Fibroblast of lung (primary cell): Measurements from ENCODE around the gene OGN. TPM values are rescaled to one million over a fixed set of nuclear protein-coding genes. Genes with fewer than 3 reads are reported as not detected.
A peak's percentile ranks its signal among the peaks of the same experiment; 100 is the strongest.

Experiments
- DNase-seq, 2 donors: peaks; one replicate each; pipeline versions ENCODE4 v3.0.0 to v3.0.0-alpha.2; 2010; ENCODE audit warnings: low read depth in 2 of 2
- H2AFZ ChIP-seq: 2 replicates; pipeline ENCODE4 v1.5.1; 2012; ENCODE audit warnings: low read length, control low read depth, inconsistent platforms
- H3K27ac ChIP-seq: 2 replicates; pipeline ENCODE4 v1.5.1; 2011; ENCODE audit warnings: low read length, control low read depth; ENCODE audit not compliant: insufficient read depth
- H3K27me3 ChIP-seq: 2 replicates; pipeline ENCODE4 v1.5.1; 2011; ENCODE audit warnings: mild to moderate bottlenecking, low read length; ENCODE audit not compliant: control insufficient read depth, insufficient read depth
- H3K36me3 ChIP-seq: 2 replicates; pipeline ENCODE4 v1.5.1; 2011; ENCODE audit warnings: low read length; ENCODE audit not compliant: control insufficient read depth, insufficient read depth
- H3K4me1 ChIP-seq: 2 replicates; pipeline ENCODE4 v1.5.1; 2011; ENCODE audit warnings: low read length; ENCODE audit not compliant: control insufficient read depth, insufficient read depth; ENCODE audit errors: extremely low read depth
- H3K4me2 ChIP-seq: 2 replicates; pipeline ENCODE4 v1.5.1; 2011; ENCODE audit warnings: low read length, control low read depth; ENCODE audit not compliant: insufficient read depth; ENCODE audit errors: extremely low read depth
- H3K4me3 ChIP-seq, 4 experiments: fragments of 200-600 bp in 1 of 4; sonication (generic) in 1 of 4; replicated peaks in 1 of 4; 2 replicates each; pipeline ENCODE4 v1.5.1; 2011 to 2016; ENCODE audit warnings: low read length in 4 of 4, low read depth in 3 of 4, mild to moderate bottlenecking in 3 of 4, control low read depth in 2 of 4, inconsistent platforms in 1 of 4, mixed read lengths in 1 of 4; ENCODE audit not compliant: insufficient read depth in 1 of 4; ENCODE audit errors: control extremely low read depth in 1 of 4
- H3K79me2 ChIP-seq: 2 replicates; pipeline ENCODE4 v1.5.1; 2012; ENCODE audit warnings: mild to moderate bottlenecking, low read length, inconsistent platforms; ENCODE audit not compliant: control insufficient read depth, insufficient read depth
- H3K9ac ChIP-seq: 2 replicates; pipeline ENCODE4 v1.5.1; 2011; ENCODE audit warnings: mild to moderate bottlenecking, low read length, control low read depth; ENCODE audit not compliant: insufficient read depth
- H3K9me3 ChIP-seq: 2 replicates; pipeline ENCODE4 v1.5.1; 2012; ENCODE audit warnings: low read depth, low read length; ENCODE audit not compliant: control insufficient read depth, insufficient read depth
- H4K20me1 ChIP-seq: 2 replicates; pipeline ENCODE4 v1.5.1; 2011; ENCODE audit warnings: low read length; ENCODE audit not compliant: control insufficient read depth, insufficient read depth; ENCODE audit errors: extremely low read depth
- EZH2 ChIP-seq: IDR thresholded peaks from 2 replicates; pipeline ENCODE4 v1.5.1; 2012; ENCODE audit warnings: low read length, control low read depth, mild to moderate bottlenecking; ENCODE audit errors: missing control alignments
- polyA plus RNA-seq, 2 donors: library from polyadenylated mRNA; depleted of rRNA in 1 of 2; stranded (reverse) in 1 of 2; unstranded in 1 of 2; fragments of >200 nt; gene quantifications; 2 replicates each; pipeline ENCODE4 v1.2.1, GENCODE V29; 2011 to 2012; ENCODE audit warnings: missing spikeins in 1 of 2
- total RNA-seq: library from RNA; depleted of rRNA; stranded (reverse); fragments of >200 nt; gene quantifications from 2 replicates; pipeline ENCODE4 v1.2.1, GENCODE V29; 2014
- TF ChIP-seq, protein P1 (sequence below), 2 donors: IDR thresholded peaks in 1 of 2; conservative IDR thresholded peaks in 1 of 2; 1 replicate in 1 of 2; 2 replicates in 1 of 2; pipeline ENCODE4 v1.5.1; 2011 to 2012; ENCODE audit warnings: low read length in 2 of 2, control low read depth in 1 of 2, inconsistent platforms in 1 of 2, low read depth in 1 of 2, mild to moderate bottlenecking in 1 of 2

The OGN gene
- total and polyA plus RNA-seq, 2 donors (not counting 1 experiment from before 2014, with no cell fraction given), result 1.2 to 1.3 TPM

DNA sequence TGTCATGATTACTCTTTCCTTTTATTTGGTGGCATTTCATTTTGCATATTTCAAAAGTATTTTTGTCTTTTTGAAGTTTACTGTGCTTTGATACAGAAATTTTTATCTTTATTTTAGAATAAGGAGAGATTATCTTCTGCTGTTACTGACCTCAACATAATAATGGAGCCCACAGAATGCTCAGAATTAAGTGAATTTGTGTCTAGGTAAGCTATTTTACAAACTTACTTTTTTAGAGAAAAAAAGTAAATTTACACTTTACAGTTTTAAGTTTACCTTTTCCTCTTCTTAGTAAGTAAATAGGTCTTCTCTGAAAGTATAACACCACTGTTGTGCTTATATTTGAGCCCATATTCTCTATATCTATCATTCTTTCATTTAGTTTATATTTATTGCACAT is 58.8 kb downstream of the OGN start:
- no peaks in the 10 kb centered on the region for H3K79me2 ChIP-seq
- TF ChIP-seq EZH2, result no peak
- TF ChIP-seq, protein P1, sequence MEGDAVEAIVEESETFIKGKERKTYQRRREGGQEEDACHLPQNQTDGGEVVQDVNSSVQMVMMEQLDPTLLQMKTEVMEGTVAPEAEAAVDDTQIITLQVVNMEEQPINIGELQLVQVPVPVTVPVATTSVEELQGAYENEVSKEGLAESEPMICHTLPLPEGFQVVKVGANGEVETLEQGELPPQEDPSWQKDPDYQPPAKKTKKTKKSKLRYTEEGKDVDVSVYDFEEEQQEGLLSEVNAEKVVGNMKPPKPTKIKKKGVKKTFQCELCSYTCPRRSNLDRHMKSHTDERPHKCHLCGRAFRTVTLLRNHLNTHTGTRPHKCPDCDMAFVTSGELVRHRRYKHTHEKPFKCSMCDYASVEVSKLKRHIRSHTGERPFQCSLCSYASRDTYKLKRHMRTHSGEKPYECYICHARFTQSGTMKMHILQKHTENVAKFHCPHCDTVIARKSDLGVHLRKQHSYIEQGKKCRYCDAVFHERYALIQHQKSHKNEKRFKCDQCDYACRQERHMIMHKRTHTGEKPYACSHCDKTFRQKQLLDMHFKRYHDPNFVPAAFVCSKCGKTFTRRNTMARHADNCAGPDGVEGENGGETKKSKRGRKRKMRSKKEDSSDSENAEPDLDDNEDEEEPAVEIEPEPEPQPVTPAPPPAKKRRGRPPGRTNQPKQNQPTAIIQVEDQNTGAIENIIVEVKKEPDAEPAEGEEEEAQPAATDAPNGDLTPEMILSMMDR (conservative IDR thresholded peaks at IDR 0.05 in 1 of 2, IDR thresholded peaks at IDR 0.05 in 1 of 2; ENCODE audit: low read depth in 1 of 2, low read length in 2 of 2), result no peak

DNA sequence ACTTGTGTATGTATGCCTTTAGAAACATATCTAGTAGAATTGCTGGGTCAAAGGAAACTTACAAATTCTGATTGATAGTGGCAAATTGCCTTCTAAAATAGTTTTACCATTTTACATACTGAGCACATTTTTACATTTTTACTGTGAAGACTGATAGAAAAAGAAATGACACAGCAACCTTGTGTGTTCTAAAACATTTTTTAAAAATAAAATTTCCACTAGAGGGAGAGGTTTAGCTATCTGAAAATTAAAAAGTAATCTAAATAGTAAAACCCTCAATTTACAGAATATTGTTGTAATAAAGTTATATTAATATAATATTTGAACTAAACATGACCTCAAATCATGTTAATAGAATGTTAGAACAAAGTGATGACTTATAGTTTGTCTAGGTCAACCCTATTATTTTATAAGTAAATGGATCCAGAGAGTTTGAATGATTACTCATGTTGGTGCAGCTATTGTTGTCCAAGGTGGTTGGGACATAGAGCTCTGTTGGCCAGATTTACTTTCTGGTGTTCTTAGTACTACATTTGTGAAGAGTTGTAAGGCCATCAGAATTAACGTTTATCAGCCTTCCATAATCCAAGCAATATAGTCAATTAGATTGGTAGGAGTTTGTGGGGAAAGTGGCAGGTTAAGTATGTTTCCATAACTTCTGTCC is 61.4 kb downstream of the OGN start:
- no peaks in the 10 kb centered on the region for H3K36me3 ChIP-seq
- no peak for TF ChIP-seq EZH2
- TF ChIP-seq, protein P1 (conservative IDR thresholded peaks at IDR 0.05 in 1 of 2, IDR thresholded peaks at IDR 0.05 in 1 of 2; ENCODE audit: low read depth in 1 of 2, low read length in 2 of 2), result no peak
- no peak overlapping the region for H2AFZ ChIP-seq
- no peaks in the 10 kb centered on the region for H4K20me1 ChIP-seq
- no peak overlapping the region for H3K4me3 ChIP-seq
- peak; percentile 41 to 45 for DNase-seq
- no peaks in the 10 kb centered on the region for H3K9me3 ChIP-seq
- H3K9ac ChIP-seq, result no peak overlapping the region
- no peaks in the 10 kb centered on the region for H3K27me3 ChIP-seq
- H3K79me2 ChIP-seq, result no peaks in the 10 kb centered on the region
- no peaks in the 10 kb centered on the region for H3K4me1 ChIP-seq
- no peak overlapping the region for H3K4me2 ChIP-seq
- no peak overlapping the region for H3K27ac ChIP-seq

More for the DNA sequence above, 58.8 kb downstream of the OGN start:
- no peak for DNase-seq
- no peak overlapping the region for H3K4me3 ChIP-seq
- no peaks in the 10 kb centered on the region for H3K9me3 ChIP-seq
- no peaks in the 10 kb centered on the region for H3K36me3 ChIP-seq
- no peak overlapping the region for H3K9ac ChIP-seq
- H3K27me3 ChIP-seq, result no peaks in the 10 kb centered on the region
- no peak overlapping the region for H3K27ac ChIP-seq
- no peaks in the 10 kb centered on the region for H4K20me1 ChIP-seq
- no peak overlapping the region for H3K4me2 ChIP-seq
- no peaks in the 10 kb centered on the region for H3K4me1 ChIP-seq
- no peak overlapping the region for H2AFZ ChIP-seq

DNA sequence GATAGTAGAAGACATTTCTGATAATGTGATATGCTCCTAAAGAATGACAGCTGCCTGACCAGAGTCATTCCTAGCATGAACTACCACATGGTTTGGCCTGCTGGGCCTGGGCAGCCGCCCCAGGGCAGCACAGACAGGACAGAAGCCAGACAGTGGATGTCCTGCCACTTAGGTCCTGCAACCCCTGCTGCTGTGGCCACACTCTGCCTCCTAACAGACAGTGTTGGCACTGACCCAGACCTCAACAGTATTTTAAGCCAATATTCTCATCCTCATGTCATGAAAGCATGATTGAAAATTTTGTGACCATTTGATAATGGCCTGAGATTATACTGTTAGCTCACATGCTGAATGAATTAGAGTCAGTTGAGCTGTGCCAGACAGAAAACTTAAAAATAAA is 62.8 kb downstream of the OGN start:
- Histone ChIP-seq H3K36me3 (no peaks in the 10 kb centered on the region), H3K4me3 (no peak overlapping the region), H2AFZ (no peak overlapping the region), H3K9me3 (no peaks in the 10 kb centered on the region), H3K27me3 (no peaks in the 10 kb centered on the region), H4K20me1 (no peaks in the 10 kb centered on the region), H3K79me2 (no peaks in the 10 kb centered on the region), H3K9ac (no peak overlapping the region), H3K4me2 (no peak overlapping the region), H3K4me1 (no peaks in the 10 kb centered on the region), H3K27ac (no peak overlapping the region)
- no peak for DNase-seq
- TF ChIP-seq, protein P1 (conservative IDR thresholded peaks at IDR 0.05 in 1 of 2, IDR thresholded peaks at IDR 0.05 in 1 of 2; ENCODE audit: low read depth in 1 of 2, low read length in 2 of 2), result no peak
- TF ChIP-seq EZH2, result no peak
